ENCODE measurements around the gene CMYA5. TPM values are rescaled to one million over a fixed set of nuclear protein-coding genes. Genes with fewer than 3 reads are reported as not detected.
"Not testable (repeated sequence)": the region's sequence is repeated elsewhere in the genome, so short reads cannot be mapped to it uniquely, and the experiment has no call there.

Gene CMYA5
- total RNA-seq, 4 donors from 2014 or later = 15.9 to 33.9 (median 22.0) TPM

DNA sequence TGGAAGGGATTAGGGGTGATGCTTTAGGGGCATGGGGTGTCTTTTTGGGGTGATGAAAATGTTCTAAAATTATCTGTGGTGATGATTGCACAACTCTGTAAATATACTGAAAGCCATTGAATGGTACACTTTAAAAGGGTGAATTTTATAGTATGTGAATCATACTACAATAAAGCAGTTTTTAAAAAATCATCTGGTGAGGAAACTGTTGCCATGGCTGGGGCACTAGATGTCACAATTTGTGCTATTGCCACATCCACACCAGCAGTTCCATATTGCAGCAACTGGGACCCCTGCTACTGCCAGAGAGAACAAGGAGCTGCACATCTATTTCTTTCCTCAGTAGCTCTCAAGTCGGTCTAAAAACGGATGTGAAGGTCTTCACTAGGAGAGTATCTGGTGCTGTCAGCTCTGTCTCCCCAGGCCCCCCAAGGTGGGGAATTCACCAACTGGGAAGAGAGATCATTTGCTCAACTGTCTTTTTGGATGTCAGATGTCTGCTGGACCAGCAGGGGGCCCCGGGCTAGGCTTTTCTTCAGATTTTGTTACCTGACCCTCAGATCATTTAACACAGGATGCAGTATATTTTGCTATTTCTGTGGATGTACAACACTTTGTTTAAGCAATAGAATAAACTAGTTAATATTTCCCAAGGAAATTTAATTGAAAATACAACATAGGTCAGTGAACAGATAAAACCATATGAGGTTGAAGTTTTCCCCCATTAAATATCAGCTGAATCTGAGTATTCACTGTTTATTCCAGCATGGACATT lies 13.2 kb downstream of the CMYA5 start:
- H3K4me3 ChIP-seq (replicated peaks in 1 of 3) = no peak overlapping the region
- intact Hi-C loops (cut with DNase I) = no loop called here
- no peaks in the 10 kb centered on the region for H3K9me3 ChIP-seq
- peak; percentile 35 to 52 for DNase-seq
- no peaks in the 10 kb centered on the region for H3K36me3 ChIP-seq
- TF ChIP-seq POLR2A (IDR thresholded peaks at IDR 0.05) = no peak
- TF ChIP-seq, protein P1, sequence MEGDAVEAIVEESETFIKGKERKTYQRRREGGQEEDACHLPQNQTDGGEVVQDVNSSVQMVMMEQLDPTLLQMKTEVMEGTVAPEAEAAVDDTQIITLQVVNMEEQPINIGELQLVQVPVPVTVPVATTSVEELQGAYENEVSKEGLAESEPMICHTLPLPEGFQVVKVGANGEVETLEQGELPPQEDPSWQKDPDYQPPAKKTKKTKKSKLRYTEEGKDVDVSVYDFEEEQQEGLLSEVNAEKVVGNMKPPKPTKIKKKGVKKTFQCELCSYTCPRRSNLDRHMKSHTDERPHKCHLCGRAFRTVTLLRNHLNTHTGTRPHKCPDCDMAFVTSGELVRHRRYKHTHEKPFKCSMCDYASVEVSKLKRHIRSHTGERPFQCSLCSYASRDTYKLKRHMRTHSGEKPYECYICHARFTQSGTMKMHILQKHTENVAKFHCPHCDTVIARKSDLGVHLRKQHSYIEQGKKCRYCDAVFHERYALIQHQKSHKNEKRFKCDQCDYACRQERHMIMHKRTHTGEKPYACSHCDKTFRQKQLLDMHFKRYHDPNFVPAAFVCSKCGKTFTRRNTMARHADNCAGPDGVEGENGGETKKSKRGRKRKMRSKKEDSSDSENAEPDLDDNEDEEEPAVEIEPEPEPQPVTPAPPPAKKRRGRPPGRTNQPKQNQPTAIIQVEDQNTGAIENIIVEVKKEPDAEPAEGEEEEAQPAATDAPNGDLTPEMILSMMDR (IDR thresholded peaks at IDR 0.05) = peak in 5 of 6 experiments; percentile 37 to 72 (median 60)
- H3K27ac ChIP-seq = peak overlapping the region in 1 of 3 donors; percentile 60
- no peaks in the 10 kb centered on the region for H3K27me3 ChIP-seq
- peaks cover 0 to 19% of the 10 kb centered on the region in 2 donors for H3K4me1 ChIP-seq
- 44 to 70% methylated on average over 3 of the region's 3 CpGs for WGBS, 2 donors

DNA sequence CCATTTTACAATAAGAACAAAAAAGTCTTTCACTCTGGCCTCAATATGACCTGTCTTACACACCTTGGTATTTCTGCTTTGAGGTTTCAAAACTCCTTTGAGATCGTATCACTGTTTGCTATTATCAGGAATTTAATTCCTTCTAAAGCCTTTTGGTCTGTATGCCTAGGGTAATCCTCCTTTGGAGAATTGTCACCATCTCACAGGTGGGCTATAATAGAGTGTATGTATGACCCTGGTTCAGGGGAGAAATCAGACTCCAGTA lies 13.7 kb downstream of the CMYA5 start:
- WGBS, 2 donors = 87 to 92% methylated on average over 1 of the region's 1 CpG
- no peak overlapping the region for H3K4me3 ChIP-seq (replicated peaks in 1 of 3)
- peak overlapping the region in 1 of 3 donors; percentile 60 for H3K27ac ChIP-seq
- intact Hi-C loops (cut with DNase I) = no loop called here
- no peak for DNase-seq
- H3K4me1 ChIP-seq = peaks cover 0 to 19% of the 10 kb centered on the region in 2 donors
- TF ChIP-seq, protein P1 (IDR thresholded peaks at IDR 0.05) = no peak
- TF ChIP-seq POLR2A (IDR thresholded peaks at IDR 0.05) = no peak
- no peaks in the 10 kb centered on the region for H3K27me3 ChIP-seq
- H3K36me3 ChIP-seq = no peaks in the 10 kb centered on the region
- no peaks in the 10 kb centered on the region for H3K9me3 ChIP-seq

DNA sequence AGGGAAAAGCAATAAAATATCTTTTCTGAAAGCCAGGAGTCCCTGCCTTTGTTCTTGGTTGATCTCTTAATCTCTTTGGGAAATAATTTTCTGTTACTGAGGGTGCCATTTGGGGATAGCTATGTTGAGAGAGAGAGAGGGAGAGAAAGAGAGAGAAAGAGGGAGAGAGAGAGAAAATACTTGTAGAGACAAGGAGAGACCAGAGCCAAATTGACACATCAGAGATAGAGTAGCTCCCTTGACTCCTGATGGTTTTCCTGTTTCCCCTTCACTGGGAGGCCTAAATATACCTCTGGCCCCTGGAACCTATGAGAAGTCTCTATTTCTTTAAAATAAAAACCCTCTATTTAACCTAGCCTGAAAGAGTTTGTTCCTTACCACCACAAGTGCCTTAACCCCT lies 14.9 kb downstream of the CMYA5 start:
- no peaks in the 10 kb centered on the region for H3K9me3 ChIP-seq
- DNase-seq = no peak
- intact Hi-C loops (cut with DNase I) = no loop called here
- H3K4me3 ChIP-seq (replicated peaks in 1 of 3) = no peak overlapping the region
- no peaks in the 10 kb centered on the region for H3K36me3 ChIP-seq
- H3K27ac ChIP-seq = peak overlapping the region; percentile 34 to 60 (median 52)
- TF ChIP-seq, protein P1 (IDR thresholded peaks at IDR 0.05) = no peak
- no peak for TF ChIP-seq POLR2A (IDR thresholded peaks at IDR 0.05)
- no peaks in the 10 kb centered on the region for H3K27me3 ChIP-seq
- H3K4me1 ChIP-seq = peaks cover 0 to 16% of the 10 kb centered on the region in 2 donors

DNA sequence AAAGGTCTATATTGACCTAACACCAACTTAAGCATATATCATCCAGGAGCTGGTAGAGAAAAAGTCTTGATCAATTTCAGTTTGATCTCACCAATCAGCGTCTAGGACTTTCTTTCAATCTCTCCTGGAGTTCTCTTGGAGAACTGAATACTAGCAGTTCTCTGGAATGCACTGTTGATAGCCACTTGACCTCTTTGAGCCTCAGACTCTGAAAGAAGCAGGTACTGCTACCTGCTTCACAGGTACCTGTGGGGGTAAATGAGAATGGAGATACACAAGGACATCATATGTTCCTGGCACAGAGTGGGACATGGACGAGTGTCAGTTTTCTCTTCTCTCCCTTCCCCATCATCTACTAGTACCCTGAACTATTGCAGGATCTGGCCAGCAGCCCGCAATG lies 16.0 kb downstream of the CMYA5 start:
- Histone ChIP-seq H3K27ac (peak overlapping the region; percentile 26 to 52 (median 34)), H3K27me3 (no peaks in the 10 kb centered on the region), H3K4me1 (peaks cover 0 to 11% of the 10 kb centered on the region in 2 donors), H3K4me3 (replicated peaks in 1 of 3) (no peak overlapping the region), H3K9me3 (no peaks in the 10 kb centered on the region), H3K36me3 (no peaks in the 10 kb centered on the region)
- 60 to 61% methylated on average over 3 of the region's 3 CpGs for WGBS, 2 donors
- TF ChIP-seq POLR2A (IDR thresholded peaks at IDR 0.05) = no peak
- TF ChIP-seq, protein P1 (IDR thresholded peaks at IDR 0.05) = peak in 1 of 6 experiments; percentile 21
- intact Hi-C loops (cut with DNase I) = no loop called here
- peak; percentile 47 to 51 for DNase-seq

DNA sequence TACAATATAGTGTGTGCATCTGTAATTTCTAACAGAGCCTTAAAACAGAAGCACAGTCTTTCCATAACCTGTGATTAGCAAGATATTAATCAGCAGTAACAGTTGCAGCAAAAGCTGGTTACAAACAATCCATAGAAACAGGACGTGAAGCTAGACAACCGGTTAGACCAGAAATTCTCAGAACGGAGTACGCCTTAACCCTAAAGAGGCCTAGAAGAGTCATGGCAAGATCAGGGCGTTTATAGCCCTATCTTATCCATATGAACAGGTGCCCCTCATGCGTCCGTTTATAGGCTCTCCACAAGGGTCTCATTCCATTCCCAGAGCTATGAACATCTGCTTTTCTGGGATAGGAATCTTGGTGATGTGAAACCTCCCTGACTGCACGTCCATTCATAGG lies 16.7 kb downstream of the CMYA5 start:
- H3K4me3 ChIP-seq (replicated peaks in 1 of 3); intact Hi-C loops (cut with DNase I); DNase-seq; H3K9me3 ChIP-seq; H3K27ac ChIP-seq; H3K36me3 ChIP-seq; H3K27me3 ChIP-seq: not testable (repeated sequence)
- peaks cover 0 to 11% of the 10 kb centered on the region in 2 donors for H3K4me1 ChIP-seq
- WGBS, 2 donors = 81 to 90% methylated on average over 8 of the region's 8 CpGs

Measured in thyroid gland (tissue), 4 donors.